Transverse colon (tissue), 4 donors: Measurements from ENCODE around the gene HSP90AA1.

Experiments
- CTCF ChIP-seq, 5 experiments: fragments of 200-600 bp in 3 of 5; fragments of 450-650 bp in 2 of 5; sonication (generic) in 3 of 5; IDR thresholded peaks; 1 replicate in 2 of 5; 2 replicates in 3 of 5; pipeline ENCODE4 v1.5.1; 2016 to 2017; ENCODE audit warnings: antibody characterized with exemption in 5 of 5, inconsistent platforms in 3 of 5, mild to moderate bottlenecking in 2 of 5, moderate library complexity in 1 of 5
- EP300 ChIP-seq: sonication (generic); formaldehyde crosslinking; IDR thresholded peaks from one replicate; pipeline ENCODE4 v1.6.1; 2017; ENCODE audit warnings: antibody characterized with exemption, low read depth
- POLR2A ChIP-seq: fragments of 450-650 bp; IDR thresholded peaks from one replicate; pipeline ENCODE4 v1.6.1; 2016; ENCODE audit warnings: antibody characterized with exemption, mild to moderate bottlenecking, moderate library complexity
- POLR2AphosphoS5 ChIP-seq, 3 donors: sonication (generic); formaldehyde crosslinking; IDR thresholded peaks; one replicate each; pipeline ENCODE4 v1.6.1; 2016; ENCODE audit warnings: antibody characterized with exemption in 3 of 3

DNA sequence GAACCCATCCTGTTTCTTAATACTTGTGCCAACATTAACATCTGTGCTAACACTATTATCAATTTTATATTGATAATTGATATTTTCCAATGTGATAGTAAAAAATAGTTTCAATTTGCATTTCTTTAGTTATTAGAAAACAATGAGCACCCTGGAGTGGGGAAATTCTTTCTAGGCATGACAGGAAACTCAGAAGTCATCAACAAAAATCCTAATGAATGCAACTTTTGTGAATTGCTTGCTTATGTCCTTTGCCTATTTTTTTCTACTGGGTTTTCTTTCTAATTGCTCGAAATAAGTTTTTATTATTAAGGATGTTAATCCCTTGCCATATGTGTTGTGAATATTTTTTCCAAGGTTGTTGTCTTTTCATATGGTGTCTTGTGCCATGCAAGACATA, 34.7 kb upstream of the HSP90AA1 start:
- TF ChIP-seq CTCF (IDR thresholded peaks at IDR 0.05) = no peak
- no peak for TF ChIP-seq POLR2A
- no peak for TF ChIP-seq POLR2AphosphoS5 (IDR thresholded peaks at IDR 0.05)
- no peak for TF ChIP-seq EP300
